KMS-11 (cell line): ENCODE measurements around the gene GLS.

Source experiments
- H2AFZ ChIP-seq: fragments of 200-600 bp; sonication (generic); 2 replicates; pipeline ENCODE4 v1.6.1; 2016; ENCODE audit warnings: antibody characterized with exemption, mixed run types, low read depth
- H3K27ac ChIP-seq: fragments of 200-600 bp; sonication (generic); 2 replicates; pipeline ENCODE4 v1.6.1; 2016; ENCODE audit warnings: mild to moderate bottlenecking, mixed run types
- H3K27me3 ChIP-seq: fragments of 200-600 bp; sonication (generic); 2 replicates; pipeline ENCODE4 v1.6.1; 2017; ENCODE audit warnings: mild to moderate bottlenecking, low read depth, mixed run types, moderate library complexity; ENCODE audit not compliant: insufficient read depth
- H3K36me3 ChIP-seq: fragments of 200-600 bp; sonication (generic); 2 replicates; pipeline ENCODE4 v1.6.1; 2017; ENCODE audit warnings: mild to moderate bottlenecking, mixed run types; ENCODE audit not compliant: insufficient read depth
- H3K4me1 ChIP-seq: fragments of 200-600 bp; sonication (generic); 2 replicates; pipeline ENCODE4 v1.6.1; 2016; ENCODE audit warnings: mild to moderate bottlenecking, low read depth, mixed run types; ENCODE audit not compliant: poor library complexity, severe bottlenecking
- H3K4me2 ChIP-seq: fragments of 200-600 bp; sonication (generic); 2 replicates; pipeline ENCODE4 v1.7.0; 2016; ENCODE audit warnings: mild to moderate bottlenecking, mixed run types
- H3K4me3 ChIP-seq: fragments of 200-600 bp; sonication (generic); IDR thresholded peaks from 2 replicates; pipeline ENCODE4 v1.6.1; 2017; ENCODE audit warnings: low read depth, low read length, mixed read lengths; ENCODE audit not compliant: insufficient read depth
- H3K79me2 ChIP-seq: fragments of 200-600 bp; sonication (generic); 2 replicates; pipeline ENCODE4 v1.6.1; 2016; ENCODE audit warnings: low read depth, mixed run types; ENCODE audit not compliant: insufficient read depth
- H3K9ac ChIP-seq: fragments of 200-600 bp; sonication (generic); 2 replicates; pipeline ENCODE4 v1.6.1; 2016; ENCODE audit warnings: mild to moderate bottlenecking, mixed run types
- H4K20me1 ChIP-seq: fragments of 200-600 bp; sonication (generic); 2 replicates; pipeline ENCODE4 v1.6.1; 2016; ENCODE audit warnings: mild to moderate bottlenecking, mixed run types; ENCODE audit not compliant: insufficient read depth
- CTCF ChIP-seq: fragments of 200-600 bp; sonication (generic); conservative IDR thresholded peaks from 2 replicates; pipeline ENCODE4 v1.6.1; 2017; ENCODE audit warnings: low read depth, mild to moderate bottlenecking, antibody characterized with exemption, low read length, moderate library complexity, mixed read lengths

The GLS gene

GRCh38 chr2:190996947-190997346, 116.3 kb downstream of the GLS start:
- Histone ChIP-seq H3K36me3 (peaks cover 41% of the 10 kb centered on the region; the same call in 1 of the 2 replicates), H3K9ac (no peak overlapping the region), H4K20me1 (no peaks in the 10 kb centered on the region), H3K4me1 (peaks cover 29% of the 10 kb centered on the region), H3K4me2 (no peak overlapping the region), H3K4me3 (no peak overlapping the region), H3K27ac (no peak overlapping the region), H3K27me3 (no peaks in the 10 kb centered on the region; the same call in 1 of the 2 replicates), H3K79me2 (no peaks in the 10 kb centered on the region), H2AFZ (no peak overlapping the region)
- no peak for TF ChIP-seq CTCF

- no peak overlapping the region for H2AFZ ChIP-seq
- H3K79me2 ChIP-seq: no peaks in the 10 kb centered on the region
- H3K27ac ChIP-seq: no peak overlapping the region
- H3K27me3 ChIP-seq: no peaks in the 10 kb centered on the region; the same call in 1 of the 2 replicates
- no peaks in the 10 kb centered on the region for H4K20me1 ChIP-seq
- no peak for TF ChIP-seq CTCF
- peaks cover 41% of the 10 kb centered on the region; the same call in 1 of the 2 replicates for H3K36me3 ChIP-seq
- no peak overlapping the region for H3K4me3 ChIP-seq
- peaks cover 29% of the 10 kb centered on the region for H3K4me1 ChIP-seq
- no peak overlapping the region for H3K4me2 ChIP-seq
- H3K9ac ChIP-seq: no peak overlapping the region
Observed at GRCh38 chr2:190997526-190998113, 117.0 kb downstream of the GLS start.

- Histone ChIP-seq H3K36me3 (peaks cover 33% of the 10 kb centered on the region; the same call in 1 of the 2 replicates), H4K20me1 (no peaks in the 10 kb centered on the region), H3K27ac (no peak overlapping the region), H3K4me3 (no peak overlapping the region), H3K9ac (no peak overlapping the region), H3K4me1 (peaks cover 29% of the 10 kb centered on the region), H3K4me2 (no peak overlapping the region), H3K27me3 (no peaks in the 10 kb centered on the region; the same call in 1 of the 2 replicates), H2AFZ (no peak overlapping the region), H3K79me2 (no peaks in the 10 kb centered on the region)
- no peak for TF ChIP-seq CTCF
Observed at GRCh38 chr2:190999058-190999457, 118.4 kb downstream of the GLS start.

- H3K36me3 ChIP-seq: peaks cover 32% of the 10 kb centered on the region; the same call in 1 of the 2 replicates
- TF ChIP-seq CTCF: no peak
Observed at GRCh38 chr2:190999949-191000665, 119.5 kb downstream of the GLS start.

More at GRCh38 chr2:190999949-191000665, 119.5 kb downstream of the GLS start:
- Histone ChIP-seq H3K4me3 (no peak overlapping the region), H3K27ac (no peak overlapping the region), H3K9ac (no peak overlapping the region), H4K20me1 (no peaks in the 10 kb centered on the region), H2AFZ (no peak overlapping the region), H3K27me3 (no peaks in the 10 kb centered on the region; the same call in 1 of the 2 replicates), H3K4me2 (no peak overlapping the region), H3K79me2 (no peaks in the 10 kb centered on the region), H3K4me1 (peaks cover 29% of the 10 kb centered on the region)
